ENCODE data around the gene FUS. TPM values are rescaled to one million over a fixed set of nuclear protein-coding genes. Genes with fewer than 3 reads are reported as not detected.
A peak's percentile ranks its signal among the peaks of the same experiment; 100 is the strongest.

The FUS gene
- total and polyA plus RNA-seq, 9 of the 15 experiments (the other 6 are each of a cell fraction or from before 2014, with no cell fraction given) = 43.9 to 575 (median 87.2) TPM

DNA sequence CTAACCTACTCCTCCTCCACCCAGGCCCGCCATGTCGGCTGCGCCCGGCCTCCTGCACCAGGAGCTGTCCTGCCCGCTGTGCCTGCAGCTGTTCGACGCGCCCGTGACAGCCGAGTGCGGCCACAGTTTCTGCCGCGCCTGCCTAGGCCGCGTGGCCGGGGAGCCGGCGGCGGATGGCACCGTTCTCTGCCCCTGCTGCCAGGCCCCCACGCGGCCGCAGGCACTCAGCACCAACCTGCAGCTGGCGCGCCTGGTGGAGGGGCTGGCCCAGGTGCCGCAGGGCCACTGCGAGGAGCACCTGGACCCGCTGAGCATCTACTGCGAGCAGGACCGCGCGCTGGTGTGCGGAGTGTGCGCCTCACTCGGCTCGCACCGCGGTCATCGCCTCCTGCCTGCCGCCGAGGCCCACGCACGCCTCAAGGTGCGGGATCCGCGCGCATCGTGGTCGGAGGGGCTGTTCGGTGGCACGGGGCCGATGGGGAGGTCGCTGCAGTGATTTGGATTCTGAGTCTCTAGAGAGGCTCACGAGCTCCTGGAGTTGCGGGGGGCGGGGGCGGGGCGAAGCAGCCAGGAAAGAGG, 34.9 kb downstream of the FUS start:
- no peaks in the 10 kb centered on the region for H3K79me2 ChIP-seq (ENCODE audit: control insufficient read depth, insufficient read depth, low read length)
- H3K9me3 ChIP-seq (replicated peaks; ENCODE audit: control insufficient read depth, insufficient read depth, low read depth, low read length) = no peaks in the 10 kb centered on the region
- peak overlapping the region; percentile 41 for H3K4me3 ChIP-seq
- peak overlapping the region; percentile 75 for H3K4me2 ChIP-seq (ENCODE audit: insufficient read depth, low read length)
- H3K4me1 ChIP-seq (replicated peaks in 1 of 2; ENCODE audit: control insufficient read depth in 2 of 2, insufficient read depth in 2 of 2, low read length in 2 of 2) = peaks cover 0 to 41% of the 10 kb centered on the region in 2 experiments; a peak in 4 of 5 replicates
- in situ Hi-C loops (cut with MboI) = no loop called here
- H4K20me1 ChIP-seq (replicated peaks; ENCODE audit: control insufficient read depth, insufficient read depth, low read length) = no peaks in the 10 kb centered on the region
- WGBS (ENCODE audit: insufficient coverage, low coverage, missing lambda C conversion rate) = 40% methylated on average over 40 of the region's 58 CpGs
- intact Hi-C loops (cut with micrococcal nuclease) = no loop called here
- no peak for DNase-seq (ENCODE audit: extremely low read depth in 1 of 4, low spot score in 3 of 4)
- H3K27ac ChIP-seq (ENCODE audit: extremely low read depth, low read depth, low read length) = no peak overlapping the region
- no peaks in the 10 kb centered on the region for H3K36me3 ChIP-seq (ENCODE audit: control insufficient read depth, insufficient read depth, low read length)
- BruUV-seq (replicated peaks) = no TSS peak
- no peaks in the 10 kb centered on the region for H3K27me3 ChIP-seq (ENCODE audit: control insufficient read depth in 2 of 2, insufficient read depth in 2 of 2, low read length in 2 of 2)
- peak overlapping the region in 1 of 2 experiments; percentile 88; a peak in 1 of 4 replicates for H3K9ac ChIP-seq (ENCODE audit: insufficient read depth in 1 of 2, low read depth in 2 of 2, low read length in 2 of 2)
- ChIA-PET POLR2A (interaction anchor here (0.9 to 4.0 kb wide), 8 partner anchors 10 to 32 kb away, joined by 3 to 33 read pairs (median 6); partner anchors contain the start of gene PYCARD), CTCF (ENCODE audit: low intra/inter-chr PET ratio) (interaction anchor here (0.6 kb wide), 1 partner anchor 25 kb away, joined by 6 read pairs; no protein-coding TSS in a partner anchor)
- H2AFZ ChIP-seq (ENCODE audit: low read depth, low read length) = peak overlapping the region; percentile 80
- ATAC-seq = peak; percentile 45
- FAIRE-seq = no peak
- H3K9me1 ChIP-seq (ENCODE audit: control insufficient read depth, insufficient read depth, low read length) = no peaks in the 10 kb centered on the region
- TF ChIP-seq NR3C1 (CRISPR knock-in tag; IDR thresholded peaks at IDR 0.05) = 0 out of 2 replicates have a peak, but pooled peaks have one; percentile 21
- TF ChIP-seq, protein P1, sequence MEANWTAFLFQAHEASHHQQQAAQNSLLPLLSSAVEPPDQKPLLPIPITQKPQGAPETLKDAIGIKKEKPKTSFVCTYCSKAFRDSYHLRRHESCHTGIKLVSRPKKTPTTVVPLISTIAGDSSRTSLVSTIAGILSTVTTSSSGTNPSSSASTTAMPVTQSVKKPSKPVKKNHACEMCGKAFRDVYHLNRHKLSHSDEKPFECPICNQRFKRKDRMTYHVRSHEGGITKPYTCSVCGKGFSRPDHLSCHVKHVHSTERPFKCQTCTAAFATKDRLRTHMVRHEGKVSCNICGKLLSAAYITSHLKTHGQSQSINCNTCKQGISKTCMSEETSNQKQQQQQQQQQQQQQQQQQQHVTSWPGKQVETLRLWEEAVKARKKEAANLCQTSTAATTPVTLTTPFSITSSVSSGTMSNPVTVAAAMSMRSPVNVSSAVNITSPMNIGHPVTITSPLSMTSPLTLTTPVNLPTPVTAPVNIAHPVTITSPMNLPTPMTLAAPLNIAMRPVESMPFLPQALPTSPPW (CRISPR knock-in tag; IDR thresholded peaks at IDR 0.05) = no peak
- TF ChIP-seq, protein P2, sequence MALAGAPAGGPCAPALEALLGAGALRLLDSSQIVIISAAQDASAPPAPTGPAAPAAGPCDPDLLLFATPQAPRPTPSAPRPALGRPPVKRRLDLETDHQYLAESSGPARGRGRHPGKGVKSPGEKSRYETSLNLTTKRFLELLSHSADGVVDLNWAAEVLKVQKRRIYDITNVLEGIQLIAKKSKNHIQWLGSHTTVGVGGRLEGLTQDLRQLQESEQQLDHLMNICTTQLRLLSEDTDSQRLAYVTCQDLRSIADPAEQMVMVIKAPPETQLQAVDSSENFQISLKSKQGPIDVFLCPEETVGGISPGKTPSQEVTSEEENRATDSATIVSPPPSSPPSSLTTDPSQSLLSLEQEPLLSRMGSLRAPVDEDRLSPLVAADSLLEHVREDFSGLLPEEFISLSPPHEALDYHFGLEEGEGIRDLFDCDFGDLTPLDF (CRISPR knock-in tag; IDR thresholded peaks at IDR 0.05) = no peak
- TF ChIP-seq HDAC6 (IDR thresholded peaks at IDR 0.05; ENCODE audit: low read depth, low read length) = no peak
- TF ChIP-seq, protein P3, sequence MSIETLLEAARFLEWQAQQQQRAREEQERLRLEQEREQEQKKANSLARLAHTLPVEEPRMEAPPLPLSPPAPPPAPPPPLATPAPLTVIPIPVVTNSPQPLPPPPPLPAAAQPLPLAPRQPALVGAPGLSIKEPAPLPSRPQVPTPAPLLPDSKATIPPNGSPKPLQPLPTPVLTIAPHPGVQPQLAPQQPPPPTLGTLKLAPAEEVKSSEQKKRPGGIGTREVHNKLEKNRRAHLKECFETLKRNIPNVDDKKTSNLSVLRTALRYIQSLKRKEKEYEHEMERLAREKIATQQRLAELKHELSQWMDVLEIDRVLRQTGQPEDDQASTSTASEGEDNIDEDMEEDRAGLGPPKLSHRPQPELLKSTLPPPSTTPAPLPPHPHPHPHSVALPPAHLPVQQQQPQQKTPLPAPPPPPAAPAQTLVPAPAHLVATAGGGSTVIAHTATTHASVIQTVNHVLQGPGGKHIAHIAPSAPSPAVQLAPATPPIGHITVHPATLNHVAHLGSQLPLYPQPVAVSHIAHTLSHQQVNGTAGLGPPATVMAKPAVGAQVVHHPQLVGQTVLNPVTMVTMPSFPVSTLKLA (conservative IDR thresholded peaks at IDR 0.05) = no peak
- no peak for TF ChIP-seq SRSF1 (IDR thresholded peaks at IDR 0.05; ENCODE audit: low read depth, low read length)
- TF ChIP-seq CCAR2 (IDR thresholded peaks at IDR 0.05; ENCODE audit: low read depth, low read length) = no peak
- TF ChIP-seq, protein P4, sequence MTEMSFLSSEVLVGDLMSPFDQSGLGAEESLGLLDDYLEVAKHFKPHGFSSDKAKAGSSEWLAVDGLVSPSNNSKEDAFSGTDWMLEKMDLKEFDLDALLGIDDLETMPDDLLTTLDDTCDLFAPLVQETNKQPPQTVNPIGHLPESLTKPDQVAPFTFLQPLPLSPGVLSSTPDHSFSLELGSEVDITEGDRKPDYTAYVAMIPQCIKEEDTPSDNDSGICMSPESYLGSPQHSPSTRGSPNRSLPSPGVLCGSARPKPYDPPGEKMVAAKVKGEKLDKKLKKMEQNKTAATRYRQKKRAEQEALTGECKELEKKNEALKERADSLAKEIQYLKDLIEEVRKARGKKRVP (CRISPR knock-in tag; IDR thresholded peaks at IDR 0.05) = no peak
- TF ChIP-seq MCM3 (IDR thresholded peaks at IDR 0.05) = no peak
- no peak for TF ChIP-seq POLR2B (IDR thresholded peaks at IDR 0.05; ENCODE audit: low read depth, partially characterized antibody)
- no peak for TF ChIP-seq ZNF12 (CRISPR knock-in tag; IDR thresholded peaks at IDR 0.05)
- no peak for TF ChIP-seq PTRF (tag; IDR thresholded peaks at IDR 0.05)
- TF ChIP-seq SUPT5H (IDR thresholded peaks at IDR 0.05) = no peak
- no peak for TF ChIP-seq ZNF232 (CRISPR knock-in tag; IDR thresholded peaks at IDR 0.05)
- TF ChIP-seq, protein P5, sequence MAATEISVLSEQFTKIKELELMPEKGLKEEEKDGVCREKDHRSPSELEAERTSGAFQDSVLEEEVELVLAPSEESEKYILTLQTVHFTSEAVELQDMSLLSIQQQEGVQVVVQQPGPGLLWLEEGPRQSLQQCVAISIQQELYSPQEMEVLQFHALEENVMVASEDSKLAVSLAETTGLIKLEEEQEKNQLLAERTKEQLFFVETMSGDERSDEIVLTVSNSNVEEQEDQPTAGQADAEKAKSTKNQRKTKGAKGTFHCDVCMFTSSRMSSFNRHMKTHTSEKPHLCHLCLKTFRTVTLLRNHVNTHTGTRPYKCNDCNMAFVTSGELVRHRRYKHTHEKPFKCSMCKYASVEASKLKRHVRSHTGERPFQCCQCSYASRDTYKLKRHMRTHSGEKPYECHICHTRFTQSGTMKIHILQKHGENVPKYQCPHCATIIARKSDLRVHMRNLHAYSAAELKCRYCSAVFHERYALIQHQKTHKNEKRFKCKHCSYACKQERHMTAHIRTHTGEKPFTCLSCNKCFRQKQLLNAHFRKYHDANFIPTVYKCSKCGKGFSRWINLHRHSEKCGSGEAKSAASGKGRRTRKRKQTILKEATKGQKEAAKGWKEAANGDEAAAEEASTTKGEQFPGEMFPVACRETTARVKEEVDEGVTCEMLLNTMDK (IDR thresholded peaks at IDR 0.05; ENCODE audit: borderline replicate concordance, insufficient read depth, low read depth, low read length, poor library complexity, severe bottlenecking) = no peak
